ENCODE measurements around the gene ARHGAP26.

Gene ARHGAP26

DNA sequence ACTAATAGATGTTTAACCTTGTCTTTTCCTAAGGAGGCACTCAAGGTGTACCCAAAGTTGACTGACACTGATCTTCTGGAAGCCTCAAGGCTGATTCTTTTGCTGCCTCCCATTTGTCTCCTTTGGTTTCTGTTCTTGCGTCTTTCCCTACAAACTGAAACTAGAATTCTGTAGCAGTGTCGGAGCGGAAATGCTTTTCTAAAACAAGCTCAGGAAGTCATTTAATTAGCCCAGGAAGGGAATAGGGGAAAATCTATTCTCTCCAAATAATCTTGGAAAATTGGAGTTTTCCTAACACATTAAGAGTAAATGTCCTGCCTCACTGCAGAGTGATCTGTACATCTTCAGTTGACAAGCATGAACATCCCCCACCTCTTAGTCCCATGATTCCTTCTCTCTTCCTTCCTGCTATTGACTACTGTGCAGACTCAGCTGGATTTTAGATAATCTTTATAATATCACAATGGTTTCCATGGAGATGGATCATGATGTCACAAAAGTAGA, 450.6 kb downstream of the ARHGAP26 start:
- H3K36me3 ChIP-seq (ENCODE audit: insufficient read depth, insufficient read length, low read length) = no peaks in the 10 kb centered on the region
- no peaks in the 10 kb centered on the region for H3K9me3 ChIP-seq (ENCODE audit: insufficient read depth, low read length)
- H3K9ac ChIP-seq (ENCODE audit: insufficient read length, low read depth) = no peak overlapping the region
- H3K27me3 ChIP-seq (ENCODE audit: insufficient read depth, insufficient read length) = no peaks in the 10 kb centered on the region
- no peak overlapping the region for H3K4me3 ChIP-seq (ENCODE audit: insufficient read length, low read depth)
- no peak for DNase-seq (ENCODE audit: low read depth, low spot score)
- TF ChIP-seq ZNF274 (IDR thresholded peaks at IDR 0.05; ENCODE audit: low read depth, low read length) (no peak), SUZ12 (IDR thresholded peaks at IDR 0.05; ENCODE audit: extremely low read depth, insufficient read depth, insufficient read length) (no peak), YY1 (IDR thresholded peaks at IDR 0.05; ENCODE audit: insufficient read depth, insufficient read length) (no peak)
- H3K4me1 ChIP-seq (ENCODE audit: insufficient read depth, insufficient read length) = no peaks in the 10 kb centered on the region

DNA sequence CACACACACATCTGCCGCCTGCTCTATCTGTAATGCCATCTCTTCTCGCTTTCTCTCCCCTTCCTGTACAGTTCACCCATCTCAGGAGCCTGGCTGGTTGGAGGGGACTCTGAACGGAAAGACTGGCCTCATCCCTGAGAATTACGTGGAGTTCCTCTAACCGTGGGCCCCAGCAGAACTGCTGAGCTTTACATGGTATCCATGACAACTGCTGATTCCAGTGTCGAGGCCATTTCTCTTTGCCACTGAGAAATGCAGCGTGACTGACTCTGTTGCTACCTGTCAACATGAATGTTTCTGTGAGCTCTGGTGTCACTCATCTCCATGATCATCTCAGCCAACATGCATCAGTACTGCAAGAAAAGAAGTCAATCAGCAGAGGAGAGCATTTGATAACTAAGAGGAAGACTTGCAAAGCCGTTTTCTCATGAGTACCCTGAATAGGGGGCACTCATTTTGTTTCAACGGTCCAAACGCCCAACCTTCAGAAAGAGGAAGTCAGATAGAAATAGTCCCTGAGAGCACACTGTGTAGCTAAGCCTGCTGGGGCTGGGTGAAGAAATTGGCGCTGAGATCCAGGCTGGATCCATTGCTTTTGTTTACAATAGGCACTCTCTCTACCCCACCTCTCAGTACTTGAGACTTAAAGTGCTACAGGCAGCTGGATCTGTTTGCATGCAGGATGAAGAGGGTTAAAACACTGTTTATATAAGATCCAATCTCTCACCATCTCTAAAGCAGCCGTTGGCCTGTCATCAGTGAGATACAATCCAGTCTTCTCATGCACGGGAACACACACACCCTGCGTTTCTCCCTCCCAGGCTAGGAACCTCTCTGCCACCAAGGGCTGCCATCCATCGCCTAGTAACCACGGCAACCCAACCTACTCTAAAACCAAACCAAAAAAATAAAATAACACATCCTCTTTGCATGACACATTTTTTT, 452.4 kb downstream of the ARHGAP26 start:
- H3K9ac ChIP-seq (ENCODE audit: insufficient read length, low read depth) = no peak overlapping the region
- no peaks in the 10 kb centered on the region for H3K36me3 ChIP-seq (ENCODE audit: insufficient read depth, insufficient read length, low read length)
- H3K4me1 ChIP-seq (ENCODE audit: insufficient read depth, insufficient read length) = no peaks in the 10 kb centered on the region
- no peak overlapping the region for H3K4me3 ChIP-seq (ENCODE audit: insufficient read length, low read depth)
- no peak for TF ChIP-seq SUZ12 (IDR thresholded peaks at IDR 0.05; ENCODE audit: extremely low read depth, insufficient read depth, insufficient read length)
- no peak for TF ChIP-seq ZNF274 (IDR thresholded peaks at IDR 0.05; ENCODE audit: low read depth, low read length)
- no peak for TF ChIP-seq YY1 (IDR thresholded peaks at IDR 0.05; ENCODE audit: insufficient read depth, insufficient read length)
- H3K9me3 ChIP-seq (ENCODE audit: insufficient read depth, low read length) = no peaks in the 10 kb centered on the region
- no peaks in the 10 kb centered on the region for H3K27me3 ChIP-seq (ENCODE audit: insufficient read depth, insufficient read length)
- DNase-seq (ENCODE audit: low read depth, low spot score) = no peak

DNA sequence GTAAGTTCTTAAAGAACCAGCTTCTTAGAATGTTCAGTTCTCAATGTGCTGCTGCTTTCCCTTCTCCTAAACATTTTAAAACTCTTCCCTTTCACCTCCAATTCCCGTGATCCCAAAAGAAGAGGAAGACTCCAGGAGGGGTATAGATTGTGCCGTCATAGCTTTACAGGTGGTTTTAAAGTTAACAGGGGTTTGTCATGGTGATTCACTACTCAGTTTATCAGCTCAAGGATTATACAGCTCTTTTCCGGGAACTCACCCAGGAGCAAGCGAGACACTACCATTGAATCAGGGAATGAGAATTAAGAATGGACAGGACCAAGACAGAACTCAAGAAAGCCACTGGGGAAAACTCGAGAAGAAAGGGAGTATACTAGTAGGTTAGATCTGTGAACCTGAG, 454.5 kb downstream of the ARHGAP26 start:
- no peak for DNase-seq (ENCODE audit: low read depth, low spot score)
- no peak overlapping the region for H3K4me3 ChIP-seq (ENCODE audit: insufficient read length, low read depth)
- no peak overlapping the region for H3K9ac ChIP-seq (ENCODE audit: insufficient read length, low read depth)
- H3K36me3 ChIP-seq (ENCODE audit: insufficient read depth, insufficient read length, low read length) = no peaks in the 10 kb centered on the region
- H3K27me3 ChIP-seq (ENCODE audit: insufficient read depth, insufficient read length) = no peaks in the 10 kb centered on the region
- TF ChIP-seq YY1 (IDR thresholded peaks at IDR 0.05; ENCODE audit: insufficient read depth, insufficient read length) = no peak
- no peak for TF ChIP-seq ZNF274 (IDR thresholded peaks at IDR 0.05; ENCODE audit: low read depth, low read length)
- no peak for TF ChIP-seq SUZ12 (IDR thresholded peaks at IDR 0.05; ENCODE audit: extremely low read depth, insufficient read depth, insufficient read length)
- H3K4me1 ChIP-seq (ENCODE audit: insufficient read depth, insufficient read length) = no peaks in the 10 kb centered on the region
- H3K9me3 ChIP-seq (ENCODE audit: insufficient read depth, low read length) = no peaks in the 10 kb centered on the region

DNA sequence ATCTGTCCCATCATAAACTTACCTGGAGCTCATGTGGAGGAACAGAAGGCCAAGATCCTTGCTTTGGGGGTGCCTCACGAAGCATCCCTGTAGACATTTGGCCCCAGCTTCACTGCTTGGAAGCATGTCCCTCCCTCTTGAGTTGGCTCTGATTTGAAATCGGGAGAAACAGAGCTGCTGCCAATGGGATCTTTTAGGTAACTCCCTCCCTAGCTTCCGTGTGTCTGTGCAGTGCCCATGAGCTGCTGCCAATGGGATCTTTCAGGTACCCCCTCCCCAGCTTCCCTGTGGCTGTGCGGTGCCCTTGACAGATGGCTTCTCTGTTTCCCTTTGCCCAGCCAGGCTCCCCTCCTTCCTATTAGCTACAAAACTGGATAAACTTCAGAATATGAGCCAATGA, 455.3 kb downstream of the ARHGAP26 start:
- DNase-seq (ENCODE audit: low read depth, low spot score) = no peak
- Histone ChIP-seq H3K36me3 (ENCODE audit: insufficient read depth, insufficient read length, low read length) (no peaks in the 10 kb centered on the region), H3K9me3 (ENCODE audit: insufficient read depth, low read length) (no peaks in the 10 kb centered on the region), H3K9ac (ENCODE audit: insufficient read length, low read depth) (no peak overlapping the region), H3K4me1 (ENCODE audit: insufficient read depth, insufficient read length) (peaks cover 3% of the 10 kb centered on the region), H3K27me3 (ENCODE audit: insufficient read depth, insufficient read length) (no peaks in the 10 kb centered on the region), H3K4me3 (ENCODE audit: insufficient read length, low read depth) (no peak overlapping the region)
- no peak for TF ChIP-seq ZNF274 (IDR thresholded peaks at IDR 0.05; ENCODE audit: low read depth, low read length)
- no peak for TF ChIP-seq SUZ12 (IDR thresholded peaks at IDR 0.05; ENCODE audit: extremely low read depth, insufficient read depth, insufficient read length)
- no peak for TF ChIP-seq YY1 (IDR thresholded peaks at IDR 0.05; ENCODE audit: insufficient read depth, insufficient read length)

DNA sequence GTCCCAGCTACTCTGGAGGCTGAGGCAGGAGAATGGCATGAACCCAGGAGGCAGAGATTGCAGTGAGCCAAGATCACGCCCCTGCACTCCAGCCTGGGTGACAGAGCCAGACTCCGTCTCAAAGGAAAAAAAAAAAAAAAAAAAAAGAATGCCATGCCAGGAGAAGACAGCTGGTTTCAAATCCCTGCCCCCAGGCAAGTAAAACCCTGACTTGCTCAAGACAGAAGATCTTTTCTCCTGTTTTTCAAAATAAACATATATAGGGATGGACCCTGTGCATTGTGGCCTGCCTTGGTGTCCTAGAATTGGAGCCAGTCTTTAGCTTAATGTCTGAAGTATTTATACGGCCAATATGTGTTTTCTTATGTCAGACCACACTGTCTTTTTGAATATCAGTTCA, 456.2 kb downstream of the ARHGAP26 start:
- Histone ChIP-seq H3K9me3 (ENCODE audit: insufficient read depth, low read length) (no peaks in the 10 kb centered on the region), H3K27me3 (ENCODE audit: insufficient read depth, insufficient read length) (no peaks in the 10 kb centered on the region), H3K4me3 (ENCODE audit: insufficient read length, low read depth) (no peak overlapping the region), H3K9ac (ENCODE audit: insufficient read length, low read depth) (no peak overlapping the region), H3K4me1 (ENCODE audit: insufficient read depth, insufficient read length) (peaks cover 3% of the 10 kb centered on the region), H3K36me3 (ENCODE audit: insufficient read depth, insufficient read length, low read length) (no peaks in the 10 kb centered on the region)
- no peak for DNase-seq (ENCODE audit: low read depth, low spot score)
- no peak for TF ChIP-seq YY1 (IDR thresholded peaks at IDR 0.05; ENCODE audit: insufficient read depth, insufficient read length)
- no peak for TF ChIP-seq ZNF274 (IDR thresholded peaks at IDR 0.05; ENCODE audit: low read depth, low read length)
- TF ChIP-seq SUZ12 (IDR thresholded peaks at IDR 0.05; ENCODE audit: extremely low read depth, insufficient read depth, insufficient read length) = no peak

DNA sequence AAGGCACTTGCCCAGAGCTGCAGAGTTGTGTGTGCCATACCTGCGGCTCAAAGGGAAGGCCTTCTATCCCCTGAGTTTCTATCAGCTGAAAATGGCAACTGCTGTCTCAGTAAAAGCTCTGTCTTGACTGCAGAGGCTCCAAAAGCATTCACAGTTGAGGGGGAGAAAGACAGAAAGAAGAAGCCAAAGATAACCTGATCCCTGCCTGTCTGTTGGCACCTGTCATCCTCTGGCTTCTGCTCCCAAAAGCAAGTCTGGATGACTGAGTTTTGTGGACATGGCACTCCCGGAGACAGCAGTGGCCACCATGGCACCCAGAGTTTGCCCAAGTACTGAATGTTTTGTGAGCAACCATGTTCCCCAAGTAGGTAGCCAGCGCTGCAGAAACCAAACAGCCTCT, 456.7 kb downstream of the ARHGAP26 start:
- H3K27me3 ChIP-seq (ENCODE audit: insufficient read depth, insufficient read length) = no peaks in the 10 kb centered on the region
- TF ChIP-seq SUZ12 (IDR thresholded peaks at IDR 0.05; ENCODE audit: extremely low read depth, insufficient read depth, insufficient read length) (no peak), ZNF274 (IDR thresholded peaks at IDR 0.05; ENCODE audit: low read depth, low read length) (no peak), YY1 (IDR thresholded peaks at IDR 0.05; ENCODE audit: insufficient read depth, insufficient read length) (no peak)
- no peak overlapping the region for H3K4me3 ChIP-seq (ENCODE audit: insufficient read length, low read depth)
- H3K9me3 ChIP-seq (ENCODE audit: insufficient read depth, low read length) = no peaks in the 10 kb centered on the region
- H3K9ac ChIP-seq (ENCODE audit: insufficient read length, low read depth) = no peak overlapping the region
- DNase-seq (ENCODE audit: low read depth, low spot score) = no peak
- H3K4me1 ChIP-seq (ENCODE audit: insufficient read depth, insufficient read length) = peaks cover 3% of the 10 kb centered on the region
- H3K36me3 ChIP-seq (ENCODE audit: insufficient read depth, insufficient read length, low read length) = no peaks in the 10 kb centered on the region

DNA sequence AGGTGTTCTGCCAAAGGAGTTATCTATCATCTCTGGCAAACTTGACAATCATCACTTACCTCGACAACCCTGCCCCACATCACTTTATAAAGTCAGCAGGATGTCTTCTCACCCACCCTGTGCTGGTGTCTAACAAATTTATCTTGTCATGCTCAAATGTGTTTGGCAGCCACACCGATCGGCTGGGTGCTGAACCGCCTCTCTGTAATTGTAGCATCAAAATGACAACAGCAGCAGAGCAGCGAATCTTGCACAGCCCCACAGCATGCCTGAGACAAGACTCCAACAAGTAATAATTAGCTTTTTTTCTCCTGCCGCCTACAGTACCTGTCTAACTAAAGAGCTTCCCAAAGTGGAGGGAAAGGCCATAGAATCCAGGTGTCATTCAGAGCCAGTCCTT, 457.1 kb downstream of the ARHGAP26 start:
- Histone ChIP-seq H3K36me3 (ENCODE audit: insufficient read depth, insufficient read length, low read length) (no peaks in the 10 kb centered on the region), H3K4me1 (ENCODE audit: insufficient read depth, insufficient read length) (peaks cover 3% of the 10 kb centered on the region), H3K27me3 (ENCODE audit: insufficient read depth, insufficient read length) (no peaks in the 10 kb centered on the region), H3K4me3 (ENCODE audit: insufficient read length, low read depth) (no peak overlapping the region), H3K9ac (ENCODE audit: insufficient read length, low read depth) (no peak overlapping the region), H3K9me3 (ENCODE audit: insufficient read depth, low read length) (no peaks in the 10 kb centered on the region)
- TF ChIP-seq ZNF274 (IDR thresholded peaks at IDR 0.05; ENCODE audit: low read depth, low read length) (no peak), SUZ12 (IDR thresholded peaks at IDR 0.05; ENCODE audit: extremely low read depth, insufficient read depth, insufficient read length) (no peak), YY1 (IDR thresholded peaks at IDR 0.05; ENCODE audit: insufficient read depth, insufficient read length) (no peak)
- no peak for DNase-seq (ENCODE audit: low read depth, low spot score)

Measured in NT2/D1 (cell line).